Stimulated activated CD4-positive, alpha-beta T cell treated with anti-CD3 and anti-CD28 coated beads, Interleukin-12 subunit alpha, Interleukin-12 subunit beta, amount 100 ng/mL, for 4 hours (primary cell): Measurements from ENCODE around the gene FRMD4A.

ENCODE experiments used
- DNase-seq: peaks from one replicate; pipeline ENCODE4 v3.0.0-alpha.2; 2020

The FRMD4A gene

GRCh38 chr10:13629116-13629515 lies 701.6 kb downstream of the FRMD4A start:
- DNase-seq, result no peak

GRCh38 chr10:13628661-13629060 lies 702.1 kb downstream of the FRMD4A start:
- no peak for DNase-seq

GRCh38 chr10:13627459-13628310 lies 703.0 kb downstream of the FRMD4A start:
- DNase-seq, result no peak

- no peak for DNase-seq
Observed at GRCh38 chr10:13624630-13625029, 706.1 kb downstream of the FRMD4A start.

DNA sequence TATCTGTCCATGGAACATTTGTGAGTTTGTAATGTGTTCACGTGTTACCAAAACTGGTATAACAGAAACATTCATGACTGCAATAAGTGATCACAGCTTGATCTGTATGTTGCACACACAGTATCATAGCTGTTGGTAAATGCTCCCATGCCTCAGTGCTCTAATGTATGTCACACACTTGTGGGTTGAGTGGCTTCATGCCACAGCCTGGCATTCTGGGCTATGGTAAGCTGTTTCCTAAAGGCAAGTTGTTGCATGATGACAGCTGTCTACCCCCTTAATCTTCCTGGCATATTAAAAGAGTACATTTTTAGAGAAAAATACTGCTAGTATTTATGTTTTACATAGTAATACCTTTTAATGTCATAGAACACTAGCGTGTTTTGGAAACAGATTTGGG lies 708.8 kb downstream of the FRMD4A start:
- DNase-seq, result no peak

DNA sequence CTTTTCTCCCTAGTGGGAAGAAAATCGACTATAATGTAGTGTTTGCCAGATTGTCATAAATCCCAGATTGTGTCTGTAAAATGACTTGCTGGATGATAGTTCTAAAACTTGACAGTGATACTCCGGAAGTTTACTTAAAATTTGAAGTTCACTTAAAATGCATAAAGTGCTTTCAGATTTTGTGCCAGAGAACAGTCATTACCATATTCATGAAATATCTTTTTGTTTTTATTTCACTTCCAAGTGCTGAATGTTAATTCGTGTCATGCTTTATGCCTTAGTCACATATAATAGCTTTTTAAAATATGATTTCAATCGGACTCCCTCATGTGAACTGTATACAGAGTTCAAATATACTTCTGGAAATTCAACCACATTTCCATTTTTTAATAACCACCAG lies 713.6 kb downstream of the FRMD4A start:
- no peak for DNase-seq

- no peak for DNase-seq
Observed at GRCh38 chr10:13615650-13616300, 714.9 kb downstream of the FRMD4A start.

- no peak for DNase-seq
Observed at GRCh38 chr10:13614530-13615332, 716.0 kb downstream of the FRMD4A start.

GRCh38 chr10:13613519-13613918 lies 717.2 kb downstream of the FRMD4A start:
- DNase-seq, result no peak

- no peak for DNase-seq
Observed at GRCh38 chr10:13612654-13613373, 717.9 kb downstream of the FRMD4A start.

GRCh38 chr10:13608246-13608853 lies 722.4 kb downstream of the FRMD4A start:
- no peak for DNase-seq

DNA sequence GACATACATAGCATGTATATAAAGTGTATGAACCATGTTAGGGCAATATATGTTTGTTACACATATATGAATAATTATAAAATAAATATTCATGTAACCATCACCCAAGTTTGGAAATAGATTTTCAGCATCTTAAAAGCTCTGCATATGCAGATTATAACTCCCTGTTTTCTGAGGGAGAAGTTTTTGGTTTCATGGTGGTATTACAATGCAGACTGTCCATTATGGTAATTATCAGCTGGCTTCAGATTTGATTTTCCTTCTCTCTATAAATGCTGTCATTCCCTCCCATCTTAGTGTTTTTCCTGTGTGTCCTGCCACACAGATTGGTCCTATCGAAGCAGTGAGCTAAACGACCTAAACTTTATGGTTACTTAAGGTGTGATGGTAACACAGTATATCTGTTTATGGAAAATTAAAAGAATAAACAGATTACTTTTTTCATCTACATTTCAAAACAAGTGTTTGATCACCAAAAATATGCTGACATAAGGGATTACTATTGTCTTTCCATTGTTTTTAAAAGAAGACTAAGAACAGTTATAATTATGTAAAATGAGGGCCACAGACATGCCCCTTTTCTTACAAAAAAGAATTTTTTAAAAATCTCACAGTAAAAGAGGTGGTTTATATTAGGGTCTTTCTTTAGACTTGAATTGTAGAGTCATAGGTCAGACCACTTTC lies 726.2 kb downstream of the FRMD4A start:
- no peak for DNase-seq

DNA sequence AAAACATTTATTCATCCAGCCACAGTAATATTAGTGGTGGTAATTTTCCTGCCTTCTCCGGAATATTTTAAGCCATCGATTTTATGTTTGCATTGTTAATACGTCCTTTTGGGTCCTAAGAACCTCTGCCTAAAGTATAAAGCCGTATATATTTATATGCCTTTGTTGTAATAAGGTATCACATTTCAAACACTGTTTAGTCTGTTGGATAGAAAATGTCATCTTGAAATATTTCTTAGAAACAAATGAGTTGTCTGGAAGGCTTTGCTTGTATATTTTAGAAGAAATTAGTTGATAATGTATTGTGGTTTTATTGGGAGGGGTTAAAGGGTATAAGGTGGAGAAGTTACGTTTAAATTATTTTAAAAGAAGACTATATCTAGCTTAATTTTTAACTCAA lies 732.8 kb downstream of the FRMD4A start:
- no peak for DNase-seq

- DNase-seq, result no peak
Observed at GRCh38 chr10:13594641-13595040, 736.1 kb downstream of the FRMD4A start.
